HG03280 (cell line): Measurements from ENCODE around the gene RSF1.

Experiments
- ATAC-seq: cut with Tn5 transposase; IDR thresholded peaks from one replicate; pipeline ENCODE4 v1.9.1; 2021; ENCODE audit warnings: mild to moderate bottlenecking, moderate library complexity; ENCODE audit not compliant: unreplicated experiment

Gene RSF1

GRCh38 chr11:77806415-77806814 is 14.1 kb downstream of the RSF1 start:
- no peak for ATAC-seq

GRCh38 chr11:77801477-77801876 is 19.0 kb downstream of the RSF1 start:
- no peak for ATAC-seq

GRCh38 chr11:77800449-77800848 is 20.1 kb downstream of the RSF1 start:
- ATAC-seq = no peak

- no peak for ATAC-seq
Measured at GRCh38 chr11:77799338-77799737, 21.2 kb downstream of the RSF1 start.

GRCh38 chr11:77793972-77794371 is 26.6 kb downstream of the RSF1 start:
- no peak for ATAC-seq

GRCh38 chr11:77791301-77791700 is 29.2 kb downstream of the RSF1 start:
- no peak for ATAC-seq

GRCh38 chr11:77789731-77790476 is 30.6 kb downstream of the RSF1 start:
- no peak for ATAC-seq

GRCh38 chr11:77789061-77789730 is 31.3 kb downstream of the RSF1 start:
- ATAC-seq = no peak

GRCh38 chr11:77784572-77784971 is 36.0 kb downstream of the RSF1 start:
- no peak for ATAC-seq

- ATAC-seq = no peak
Measured at GRCh38 chr11:77783025-77783424, 37.5 kb downstream of the RSF1 start.

- ATAC-seq = no peak
Measured at GRCh38 chr11:77779935-77780334, 40.6 kb downstream of the RSF1 start.

GRCh38 chr11:77778549-77778948 is 42.0 kb downstream of the RSF1 start:
- no peak for ATAC-seq

GRCh38 chr11:77778118-77778517 is 42.4 kb downstream of the RSF1 start:
- ATAC-seq = no peak

GRCh38 chr11:77776455-77776854 is 44.1 kb downstream of the RSF1 start:
- no peak for ATAC-seq

- no peak for ATAC-seq
Measured at GRCh38 chr11:77775936-77776335, 44.6 kb downstream of the RSF1 start.

- no peak for ATAC-seq
Measured at GRCh38 chr11:77771135-77771534, 49.4 kb downstream of the RSF1 start.

GRCh38 chr11:77770629-77771028 is 49.9 kb downstream of the RSF1 start:
- ATAC-seq = no peak

- ATAC-seq = no peak
Measured at GRCh38 chr11:77762426-77762825, 58.1 kb downstream of the RSF1 start.

- ATAC-seq = no peak
Measured at GRCh38 chr11:77761491-77761890, 59.0 kb downstream of the RSF1 start.

- no peak for ATAC-seq
Measured at GRCh38 chr11:77758331-77758730, 62.2 kb downstream of the RSF1 start.

- no peak for ATAC-seq
Measured at GRCh38 chr11:77753230-77753629, 67.3 kb downstream of the RSF1 start.

- ATAC-seq = no peak
Measured at GRCh38 chr11:77752516-77752915, 68.0 kb downstream of the RSF1 start.
